ENCODE data around the gene ARHGAP22. TPM values are rescaled to one million over a fixed set of nuclear protein-coding genes. Genes with fewer than 3 reads are reported as not detected.

Gene ARHGAP22
- total RNA-seq, 2 experiments from 2014 or later = 0.19 to 0.46 TPM

DNA sequence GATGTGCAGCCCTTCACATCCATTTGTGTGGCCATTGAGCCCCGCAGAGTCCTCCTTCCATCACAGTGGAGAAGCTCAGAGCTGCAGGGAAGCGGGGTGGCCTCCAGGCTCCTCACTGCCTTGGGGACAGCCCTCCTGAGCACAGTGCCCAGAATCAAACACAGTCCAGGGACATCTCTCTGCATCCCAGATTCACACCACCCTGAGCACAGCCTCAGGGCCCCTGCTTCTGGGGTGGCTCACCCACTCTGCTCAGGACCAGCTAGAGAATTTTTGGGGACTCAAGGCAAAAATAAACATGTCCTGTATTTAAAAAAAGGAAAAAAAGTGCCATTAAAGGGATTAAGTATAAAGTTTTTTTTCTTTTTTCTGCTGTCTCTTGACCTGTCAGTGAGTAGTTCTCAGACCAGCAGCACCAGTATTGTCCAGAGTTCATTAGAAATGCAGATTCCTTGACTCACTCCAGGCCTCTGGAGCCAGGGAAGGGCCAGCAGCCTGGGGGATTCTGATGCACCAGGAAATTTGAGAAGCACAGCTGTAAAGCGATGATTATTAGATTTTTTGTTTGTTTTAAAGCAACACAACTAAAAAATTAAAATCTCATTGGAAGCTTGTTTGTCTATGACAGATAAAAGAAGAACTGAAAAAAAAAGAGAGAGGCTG is 61.6 kb downstream of the ARHGAP22 start:
- ChIA-PET POLR2A (interaction anchor here (0.6 kb wide), 2 partner anchors 59 to 647 kb away, joined by 3 read pairs; no protein-coding TSS in a partner anchor), CTCF (ENCODE audit: unreplicated experiment) (no interaction called here)
- Histone ChIP-seq H3K79me2 (ENCODE audit: insufficient read depth, low read depth, low read length) (no peaks in the 10 kb centered on the region), H3K9me2 (ENCODE audit: insufficient read depth, low read length) (no peaks in the 10 kb centered on the region), H3K9me3 (ENCODE audit: low read length) (no peaks in the 10 kb centered on the region), H3K36me3 (ENCODE audit: insufficient read depth, low read length) (no peaks in the 10 kb centered on the region), H3K4me3 (ENCODE audit: low read depth, low read length, poor library complexity, severe bottlenecking) (no peak overlapping the region), H2AFZ (ENCODE audit: low read length) (no peak overlapping the region), H3K4me2 (ENCODE audit: low read length) (no peak overlapping the region), H3K4me1 (ENCODE audit: insufficient read depth, low read length, poor library complexity, severe bottlenecking) (no peaks in the 10 kb centered on the region), H4K20me1 (ENCODE audit: insufficient read depth, low read length) (no peaks in the 10 kb centered on the region), H3K27ac (ENCODE audit: low read depth, low read length, poor library complexity, severe bottlenecking) (no peak overlapping the region)
- intact Hi-C loops (cut with micrococcal nuclease; ENCODE audit: unreplicated experiment) = no loop called here
- DNase-seq (ENCODE audit: low spot score) = no peak
- TF ChIP-seq EZH2phosphoT487 (IDR thresholded peaks at IDR 0.05; ENCODE audit: borderline replicate concordance, low read depth, low read length) = no peak
- TF ChIP-seq, protein P1, sequence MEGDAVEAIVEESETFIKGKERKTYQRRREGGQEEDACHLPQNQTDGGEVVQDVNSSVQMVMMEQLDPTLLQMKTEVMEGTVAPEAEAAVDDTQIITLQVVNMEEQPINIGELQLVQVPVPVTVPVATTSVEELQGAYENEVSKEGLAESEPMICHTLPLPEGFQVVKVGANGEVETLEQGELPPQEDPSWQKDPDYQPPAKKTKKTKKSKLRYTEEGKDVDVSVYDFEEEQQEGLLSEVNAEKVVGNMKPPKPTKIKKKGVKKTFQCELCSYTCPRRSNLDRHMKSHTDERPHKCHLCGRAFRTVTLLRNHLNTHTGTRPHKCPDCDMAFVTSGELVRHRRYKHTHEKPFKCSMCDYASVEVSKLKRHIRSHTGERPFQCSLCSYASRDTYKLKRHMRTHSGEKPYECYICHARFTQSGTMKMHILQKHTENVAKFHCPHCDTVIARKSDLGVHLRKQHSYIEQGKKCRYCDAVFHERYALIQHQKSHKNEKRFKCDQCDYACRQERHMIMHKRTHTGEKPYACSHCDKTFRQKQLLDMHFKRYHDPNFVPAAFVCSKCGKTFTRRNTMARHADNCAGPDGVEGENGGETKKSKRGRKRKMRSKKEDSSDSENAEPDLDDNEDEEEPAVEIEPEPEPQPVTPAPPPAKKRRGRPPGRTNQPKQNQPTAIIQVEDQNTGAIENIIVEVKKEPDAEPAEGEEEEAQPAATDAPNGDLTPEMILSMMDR (conservative IDR thresholded peaks at IDR 0.05; ENCODE audit: low read length) = no peak
- BruUV-seq (replicated peaks) = no TSS peak

DNA sequence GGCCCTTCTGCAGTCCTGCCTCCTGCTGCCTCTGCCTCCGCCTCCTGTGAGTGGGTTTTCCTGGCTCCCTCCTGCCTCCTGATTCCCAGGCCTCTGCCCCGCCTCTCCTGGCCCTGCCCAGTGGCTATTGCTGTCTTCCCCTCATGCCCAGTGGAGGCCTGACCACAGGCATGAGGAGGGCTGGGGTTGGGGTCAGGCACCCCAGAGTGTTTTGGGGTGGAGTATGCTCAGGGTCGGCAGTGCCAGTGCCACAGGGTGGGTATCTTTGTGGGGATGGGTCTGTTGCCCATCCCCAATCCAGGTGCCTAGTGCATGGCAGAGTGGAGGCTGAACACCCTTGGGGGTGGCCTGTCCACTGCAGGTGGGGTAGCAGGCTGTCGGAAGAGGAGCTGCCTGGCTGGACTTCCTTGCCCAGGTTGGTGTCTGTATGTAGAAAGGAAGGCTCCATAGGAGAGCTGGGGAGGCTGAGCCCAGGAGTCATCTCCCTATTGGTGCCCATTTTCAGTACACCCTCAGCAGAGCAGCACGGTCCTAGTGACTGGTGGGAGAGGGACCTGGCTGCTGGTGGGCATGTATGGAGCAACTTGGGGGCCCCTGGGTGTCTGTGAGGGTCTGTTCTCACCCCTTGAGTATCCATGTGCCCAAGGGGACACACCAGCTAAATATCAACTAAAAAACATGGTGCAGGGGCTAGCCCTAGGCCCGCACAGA is 62.2 kb downstream of the ARHGAP22 start:
- no peaks in the 10 kb centered on the region for H3K36me3 ChIP-seq (ENCODE audit: insufficient read depth, low read length)
- no peaks in the 10 kb centered on the region for H3K9me3 ChIP-seq (ENCODE audit: low read length)
- no peak overlapping the region for H3K27ac ChIP-seq (ENCODE audit: low read depth, low read length, poor library complexity, severe bottlenecking)
- H3K79me2 ChIP-seq (ENCODE audit: insufficient read depth, low read depth, low read length) = no peaks in the 10 kb centered on the region
- POLR2A ChIA-PET = no interaction called here
- DNase-seq (ENCODE audit: low spot score) = no peak
- H3K4me3 ChIP-seq (ENCODE audit: low read depth, low read length, poor library complexity, severe bottlenecking) = no peak overlapping the region
- intact Hi-C loops (cut with micrococcal nuclease; ENCODE audit: unreplicated experiment) = no loop called here
- BruUV-seq (replicated peaks) = no TSS peak
- TF ChIP-seq EZH2phosphoT487 (IDR thresholded peaks at IDR 0.05; ENCODE audit: borderline replicate concordance, low read depth, low read length) = no peak
- TF ChIP-seq, protein P1 (conservative IDR thresholded peaks at IDR 0.05; ENCODE audit: low read length) = no peak
- no peak overlapping the region for H2AFZ ChIP-seq (ENCODE audit: low read length)
- no peaks in the 10 kb centered on the region for H3K4me1 ChIP-seq (ENCODE audit: insufficient read depth, low read length, poor library complexity, severe bottlenecking)
- H4K20me1 ChIP-seq (ENCODE audit: insufficient read depth, low read length) = no peaks in the 10 kb centered on the region
- no peak overlapping the region for H3K4me2 ChIP-seq (ENCODE audit: low read length)
- H3K9me2 ChIP-seq (ENCODE audit: insufficient read depth, low read length) = no peaks in the 10 kb centered on the region
- CTCF ChIA-PET (ENCODE audit: unreplicated experiment) = no interaction called here

Measured in OCI-LY7 (cell line).